B cell (primary cell): Measurements from ENCODE around the gene SLC25A40.

Experiments
- EZH2 ChIP-seq: IDR thresholded peaks from 2 replicates; pipeline ENCODE4 v1.6.1; 2012; ENCODE audit warnings: borderline replicate concordance, low read depth, mild to moderate bottlenecking, moderate library complexity, low read length; ENCODE audit not compliant: insufficient read depth, poor library complexity, severe bottlenecking
- TF ChIP-seq, protein P1 (sequence below): fragments of 200-600 bp; IDR thresholded peaks from one replicate; pipeline ENCODE4 v1.8.0; 2022; ENCODE audit warnings: antibody characterized with exemption, mild to moderate bottlenecking

DNA sequence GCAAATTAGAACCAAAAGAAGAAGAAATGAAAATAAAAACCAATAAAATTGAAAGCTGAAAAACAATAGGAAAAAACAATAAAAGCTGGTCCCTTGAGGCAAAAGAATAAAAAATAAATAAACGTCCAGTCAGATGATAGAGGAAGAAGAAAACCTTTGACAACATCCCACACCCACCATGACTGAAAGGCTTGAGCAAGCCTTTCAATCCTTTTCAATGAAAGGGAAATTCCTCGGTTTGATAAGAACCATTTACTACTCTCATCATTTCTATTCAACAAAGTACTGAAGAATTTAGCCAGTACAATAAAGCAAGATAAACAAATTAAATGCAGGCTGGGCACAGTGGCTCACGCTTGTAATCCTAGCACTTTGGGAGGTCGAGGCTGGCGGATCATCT is 3.8 kb downstream of the SLC25A40 start:
- TF ChIP-seq, protein P1, sequence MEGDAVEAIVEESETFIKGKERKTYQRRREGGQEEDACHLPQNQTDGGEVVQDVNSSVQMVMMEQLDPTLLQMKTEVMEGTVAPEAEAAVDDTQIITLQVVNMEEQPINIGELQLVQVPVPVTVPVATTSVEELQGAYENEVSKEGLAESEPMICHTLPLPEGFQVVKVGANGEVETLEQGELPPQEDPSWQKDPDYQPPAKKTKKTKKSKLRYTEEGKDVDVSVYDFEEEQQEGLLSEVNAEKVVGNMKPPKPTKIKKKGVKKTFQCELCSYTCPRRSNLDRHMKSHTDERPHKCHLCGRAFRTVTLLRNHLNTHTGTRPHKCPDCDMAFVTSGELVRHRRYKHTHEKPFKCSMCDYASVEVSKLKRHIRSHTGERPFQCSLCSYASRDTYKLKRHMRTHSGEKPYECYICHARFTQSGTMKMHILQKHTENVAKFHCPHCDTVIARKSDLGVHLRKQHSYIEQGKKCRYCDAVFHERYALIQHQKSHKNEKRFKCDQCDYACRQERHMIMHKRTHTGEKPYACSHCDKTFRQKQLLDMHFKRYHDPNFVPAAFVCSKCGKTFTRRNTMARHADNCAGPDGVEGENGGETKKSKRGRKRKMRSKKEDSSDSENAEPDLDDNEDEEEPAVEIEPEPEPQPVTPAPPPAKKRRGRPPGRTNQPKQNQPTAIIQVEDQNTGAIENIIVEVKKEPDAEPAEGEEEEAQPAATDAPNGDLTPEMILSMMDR: no peak
- no peak for TF ChIP-seq EZH2
